GM19452 (cell line): ENCODE results near the gene SLIT3.

ENCODE experiments used
- ATAC-seq: cut with Tn5 transposase; IDR thresholded peaks from one replicate; pipeline ENCODE4 v1.9.1; 2021; ENCODE audit not compliant: unreplicated experiment

Gene SLIT3

DNA sequence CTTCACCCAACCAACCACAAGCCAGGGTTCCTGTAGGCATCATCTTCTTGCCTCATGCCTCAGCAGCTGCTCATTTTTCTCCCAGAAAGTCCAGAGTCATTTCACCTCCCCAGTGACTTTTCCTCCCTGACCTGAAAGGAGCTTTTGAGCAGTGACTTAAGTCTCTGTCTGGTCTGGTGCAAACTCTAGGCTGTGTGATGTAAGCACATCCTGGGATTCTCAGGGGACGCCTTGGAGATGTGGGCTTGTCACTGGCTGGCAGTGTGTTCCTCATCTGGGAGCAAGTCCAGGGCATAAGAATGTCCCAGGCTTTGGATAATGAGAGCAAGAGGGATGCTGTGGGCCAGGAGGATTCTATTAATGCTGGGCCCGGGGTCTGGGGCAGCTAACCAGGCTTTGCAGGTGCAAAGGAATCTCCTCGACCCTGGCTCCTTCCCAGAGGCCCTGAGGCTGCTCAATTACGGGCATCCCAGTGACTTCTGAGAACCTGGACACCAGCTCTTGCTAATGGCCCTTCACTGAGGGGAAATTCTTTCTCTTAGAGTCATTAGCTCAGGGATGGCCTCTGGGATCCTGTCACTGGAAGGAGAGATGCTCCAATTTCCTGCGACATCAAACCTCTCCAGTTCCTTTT lies 510.8 kb downstream of the SLIT3 start:
- ATAC-seq: no peak

GRCh38 chr5:168788786-168789185 lies 512.2 kb downstream of the SLIT3 start:
- no peak for ATAC-seq

- no peak for ATAC-seq
Observed at GRCh38 chr5:168788107-168788506, 512.8 kb downstream of the SLIT3 start.

GRCh38 chr5:168786147-168786546 lies 514.8 kb downstream of the SLIT3 start:
- ATAC-seq: no peak

DNA sequence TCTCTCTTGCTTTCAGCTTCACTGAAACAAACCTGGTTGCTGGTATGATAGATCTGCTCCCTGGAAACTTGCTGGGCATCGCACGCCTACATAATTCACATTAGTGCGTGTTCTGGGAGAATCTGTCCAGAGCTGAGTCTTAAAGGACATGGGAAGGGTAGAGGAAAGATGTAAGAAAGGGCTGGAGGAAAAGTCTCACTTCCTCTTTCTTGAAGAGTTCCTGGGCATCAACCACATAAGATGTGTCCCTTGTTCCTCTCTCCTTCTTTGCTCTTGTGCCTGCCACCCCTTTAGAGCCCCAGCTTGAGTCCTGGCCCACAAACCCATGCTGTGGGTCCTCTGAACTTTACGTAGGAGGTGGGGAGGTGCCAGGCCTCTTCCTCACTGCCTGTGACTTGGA lies 516.5 kb downstream of the SLIT3 start:
- no peak for ATAC-seq

GRCh38 chr5:168781941-168782571 lies 518.9 kb downstream of the SLIT3 start:
- ATAC-seq: no peak

- ATAC-seq: no peak
Observed at GRCh38 chr5:168780888-168781287, 520.1 kb downstream of the SLIT3 start.

- no peak for ATAC-seq
Observed at GRCh38 chr5:168779333-168779732, 521.6 kb downstream of the SLIT3 start.

DNA sequence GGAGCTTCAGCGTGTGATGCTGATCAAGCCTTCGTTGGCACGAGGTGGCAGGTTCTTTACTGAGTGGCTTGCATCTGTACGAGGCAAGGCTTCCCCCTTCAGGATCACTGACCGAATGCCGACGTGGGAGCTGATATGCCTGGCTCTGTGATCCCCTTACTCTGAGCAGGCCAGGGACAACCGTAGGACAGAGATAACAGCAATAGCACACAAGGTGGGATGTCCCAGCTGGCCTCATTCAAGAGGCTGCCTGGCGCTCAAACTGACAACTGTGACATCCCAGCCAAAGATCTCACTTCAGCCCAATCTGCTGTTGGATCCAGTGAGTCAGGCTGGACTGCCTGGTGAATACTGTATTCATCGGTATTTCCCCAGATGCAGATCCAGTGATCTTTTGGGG lies 522.4 kb downstream of the SLIT3 start:
- ATAC-seq: no peak

GRCh38 chr5:168777651-168778050 lies 523.3 kb downstream of the SLIT3 start:
- no peak for ATAC-seq

- no peak for ATAC-seq
Observed at GRCh38 chr5:168776070-168776469, 524.9 kb downstream of the SLIT3 start.

DNA sequence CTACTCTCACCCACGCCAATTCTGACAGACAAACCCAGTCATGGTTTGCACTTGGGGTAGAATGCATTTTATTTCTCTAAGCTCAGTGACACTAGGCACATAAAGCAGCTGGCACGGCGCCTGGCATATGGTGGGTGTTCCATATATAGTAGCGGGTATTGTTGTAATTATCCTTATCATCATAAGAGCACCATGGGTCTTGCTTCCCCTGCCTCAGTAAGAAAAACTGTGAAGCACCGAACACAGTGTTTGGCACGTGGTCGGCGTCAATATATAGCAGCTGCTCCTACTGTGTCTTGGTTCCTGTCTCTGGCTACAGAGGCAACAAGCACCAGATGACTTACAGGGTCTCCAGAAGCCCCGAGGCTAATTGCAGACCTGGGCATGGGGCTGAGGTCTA lies 527.7 kb downstream of the SLIT3 start:
- ATAC-seq: no peak

- ATAC-seq: no peak
Observed at GRCh38 chr5:168772316-168772961, 528.5 kb downstream of the SLIT3 start.

- no peak for ATAC-seq
Observed at GRCh38 chr5:168771678-168772077, 529.3 kb downstream of the SLIT3 start.

DNA sequence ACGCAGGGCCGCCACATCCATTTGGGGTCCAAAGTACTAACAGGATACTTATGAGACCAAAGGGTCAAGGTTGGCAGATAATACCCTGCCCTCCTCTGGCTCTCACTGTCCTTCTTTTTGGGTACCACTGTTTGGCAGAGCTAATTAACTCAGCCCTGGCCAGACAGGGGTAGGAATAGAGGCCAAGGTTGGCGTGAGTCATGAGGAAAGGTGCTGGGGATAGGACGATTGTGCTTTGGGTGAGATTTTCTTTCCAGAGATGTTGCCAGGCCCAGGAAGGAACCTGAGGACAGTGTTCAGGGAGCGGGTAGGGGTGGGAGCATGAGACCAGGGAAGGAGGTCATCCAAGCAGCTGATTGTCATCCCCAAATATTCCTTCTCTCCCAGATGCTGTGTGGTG lies 529.9 kb downstream of the SLIT3 start:
- ATAC-seq: no peak

GRCh38 chr5:168770036-168770498 lies 530.9 kb downstream of the SLIT3 start:
- ATAC-seq: no peak

- ATAC-seq: no peak
Observed at GRCh38 chr5:168768172-168768571, 532.8 kb downstream of the SLIT3 start.

GRCh38 chr5:168766426-168766700 lies 534.6 kb downstream of the SLIT3 start:
- ATAC-seq: no peak

GRCh38 chr5:168765551-168766425 lies 535.2 kb downstream of the SLIT3 start:
- no peak for ATAC-seq

DNA sequence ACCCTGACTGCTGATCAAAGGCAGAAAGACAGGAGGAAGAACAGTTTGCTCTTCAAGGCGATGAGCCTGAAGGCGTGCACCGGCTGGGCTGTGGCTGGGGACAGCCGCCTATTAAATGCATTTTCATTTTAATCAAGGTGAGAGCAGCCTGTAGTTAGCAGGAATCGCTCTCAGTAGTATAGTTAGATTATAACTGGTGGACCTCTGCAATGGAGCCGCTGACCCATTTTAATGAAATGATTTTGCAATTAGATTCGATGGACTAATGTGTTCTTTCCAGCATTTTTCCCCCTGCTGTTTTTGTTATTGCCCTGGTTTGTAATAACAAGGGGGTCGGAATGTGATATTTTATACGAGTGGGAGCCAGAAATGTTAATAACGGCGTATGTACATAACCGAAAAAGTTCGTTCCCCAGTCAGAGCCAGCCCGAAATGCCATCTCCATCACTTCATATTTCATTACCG lies 535.8 kb downstream of the SLIT3 start:
- ATAC-seq: no peak
